ENCODE data around the gene EXOC3L1.
A peak's percentile ranks its signal among the peaks of the same experiment; 100 is the strongest.

Gene EXOC3L1

DNA sequence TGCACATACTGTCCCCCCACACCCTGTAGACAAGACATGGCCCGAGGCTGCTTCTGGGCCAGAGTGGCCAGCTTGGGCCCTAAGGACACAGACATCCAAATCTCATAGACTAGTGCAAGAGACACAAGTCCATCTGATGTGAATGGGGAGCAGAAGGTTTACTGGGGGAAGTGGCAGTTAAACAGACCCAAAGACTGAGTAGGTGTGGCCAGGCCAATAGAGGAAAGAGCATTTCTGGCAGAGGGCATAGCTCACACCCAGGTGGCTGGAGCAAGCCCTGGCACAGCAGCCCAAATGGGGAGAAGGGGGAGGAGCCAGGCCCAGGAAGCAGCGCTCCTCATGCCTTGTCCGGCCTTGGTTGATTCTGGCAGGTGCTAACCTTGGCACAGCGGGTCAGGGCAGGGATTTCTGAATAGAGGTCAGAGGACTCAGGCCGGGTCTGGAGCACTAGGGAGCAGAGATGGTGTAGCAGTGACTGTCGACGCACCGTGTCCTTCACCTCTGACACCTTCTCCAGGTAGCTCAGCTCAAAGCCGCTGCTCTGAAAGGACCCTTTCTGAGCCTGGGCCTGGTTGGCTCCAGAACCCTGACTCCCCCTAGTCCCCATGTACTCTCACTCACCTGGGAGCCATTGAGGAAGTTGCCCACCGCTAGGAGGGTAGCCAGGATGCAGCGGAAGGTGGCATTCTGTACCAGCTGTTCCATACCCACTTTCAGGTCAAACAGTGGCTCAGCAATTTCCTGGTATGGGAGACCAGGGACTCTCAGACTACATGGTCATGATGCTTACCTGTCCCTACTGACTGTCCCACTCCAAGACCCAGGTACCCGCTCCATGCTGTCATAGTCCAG, 41.1 kb upstream of the EXOC3L1 start:
- Histone ChIP-seq H3K4me1 (ENCODE audit: control insufficient read depth in 5 of 5, insufficient read depth in 5 of 5, low read length in 5 of 5) (peaks cover 8 to 22% (median 19%) of the 10 kb centered on the region in 5 donors), H3K27me3 (ENCODE audit: control insufficient read depth in 5 of 5, insufficient read depth in 4 of 5, low read length in 5 of 5) (no peaks in the 10 kb centered on the region), H3K27ac (ENCODE audit: low read depth, low read length) (no peak overlapping the region), H3K36me3 (ENCODE audit: control insufficient read depth in 5 of 5, insufficient read depth in 5 of 5, low read length in 5 of 5) (peaks cover 0 to 75% (median 64%) of the 10 kb centered on the region in 5 donors), H3K4me3 (ENCODE audit: low read depth in 1 of 5, low read length in 5 of 5) (no peak overlapping the region), H3K9ac (ENCODE audit: low read length in 5 of 5) (no peak overlapping the region), H3K9me3 (ENCODE audit: control insufficient read depth in 5 of 5, low read length in 5 of 5) (no peaks in the 10 kb centered on the region)

- Histone ChIP-seq H3K9me3 (ENCODE audit: control insufficient read depth in 5 of 5, low read length in 5 of 5) (no peaks in the 10 kb centered on the region), H3K4me1 (ENCODE audit: control insufficient read depth in 5 of 5, insufficient read depth in 5 of 5, low read length in 5 of 5) (peaks cover 8 to 30% (median 22%) of the 10 kb centered on the region in 5 donors), H3K27ac (ENCODE audit: low read depth, low read length) (no peak overlapping the region), H3K4me3 (ENCODE audit: low read depth in 1 of 5, low read length in 5 of 5) (no peak overlapping the region), H3K9ac (ENCODE audit: low read length in 5 of 5) (no peak overlapping the region), H3K36me3 (ENCODE audit: control insufficient read depth in 5 of 5, insufficient read depth in 5 of 5, low read length in 5 of 5) (peaks cover 0 to 66% (median 58%) of the 10 kb centered on the region in 5 donors), H3K27me3 (ENCODE audit: control insufficient read depth in 5 of 5, insufficient read depth in 4 of 5, low read length in 5 of 5) (no peaks in the 10 kb centered on the region)
Measured at GRCh38 chr16:67229906-67230808, 40.2 kb upstream of the EXOC3L1 start.

- Histone ChIP-seq H3K9me3 (ENCODE audit: control insufficient read depth in 5 of 5, low read length in 5 of 5) (no peaks in the 10 kb centered on the region), H3K27me3 (ENCODE audit: control insufficient read depth in 5 of 5, insufficient read depth in 4 of 5, low read length in 5 of 5) (no peaks in the 10 kb centered on the region), H3K4me3 (ENCODE audit: low read depth in 1 of 5, low read length in 5 of 5) (no peak overlapping the region), H3K9ac (ENCODE audit: low read length in 5 of 5) (no peak overlapping the region), H3K36me3 (ENCODE audit: control insufficient read depth in 5 of 5, insufficient read depth in 5 of 5, low read length in 5 of 5) (peaks cover 0 to 54% (median 51%) of the 10 kb centered on the region in 5 donors), H3K27ac (ENCODE audit: low read depth, low read length) (no peak overlapping the region), H3K4me1 (ENCODE audit: control insufficient read depth in 5 of 5, insufficient read depth in 5 of 5, low read length in 5 of 5) (peaks cover 8 to 41% (median 22%) of the 10 kb centered on the region in 5 donors)
Measured at GRCh38 chr16:67228905-67229304, 39.0 kb upstream of the EXOC3L1 start.

DNA sequence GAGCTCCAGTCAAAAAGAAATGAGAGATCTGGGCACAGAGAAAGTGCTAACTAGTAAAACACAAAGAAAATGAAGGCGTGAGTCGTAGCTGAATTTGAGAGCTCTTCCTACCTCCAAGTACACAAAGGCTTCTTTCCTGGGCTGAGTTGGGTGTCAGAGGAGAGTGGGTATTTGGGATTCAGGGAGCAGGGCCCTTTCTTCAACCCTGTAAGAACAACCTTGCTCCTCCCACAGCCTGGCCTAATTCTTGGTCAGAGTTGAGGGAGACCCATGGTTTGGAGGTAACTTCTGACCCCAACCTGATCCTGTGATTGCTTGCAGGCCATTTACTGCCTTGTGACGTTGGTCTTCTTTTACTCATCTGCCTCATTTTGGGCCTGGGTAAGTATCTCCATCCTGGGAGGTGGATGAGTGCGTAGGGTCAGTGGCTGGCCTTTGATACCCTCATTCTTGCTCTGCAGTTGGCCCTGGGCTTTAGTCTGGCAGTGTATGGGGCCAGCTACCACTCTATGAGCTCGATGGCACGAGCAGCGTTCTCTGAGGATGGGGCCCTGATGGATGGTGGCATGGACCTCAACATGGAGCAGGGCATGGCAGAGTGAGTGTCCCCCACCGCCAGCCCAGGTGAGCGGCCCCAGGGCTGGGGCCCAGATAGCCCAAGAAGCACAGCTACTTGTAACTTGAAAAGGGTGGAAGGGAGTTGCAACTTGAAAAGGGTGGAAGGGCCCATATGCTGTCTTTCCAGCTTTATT, 38.3 kb upstream of the EXOC3L1 start:
- H3K9ac ChIP-seq (ENCODE audit: low read length in 5 of 5), result peak overlapping the region; percentile 87 to 95 (median 88)

GRCh38 chr16:67227567-67227921, 37.6 kb upstream of the EXOC3L1 start:
- peaks cover 0 to 53% (median 43%) of the 10 kb centered on the region in 5 donors for H3K36me3 ChIP-seq (ENCODE audit: control insufficient read depth in 5 of 5, insufficient read depth in 5 of 5, low read length in 5 of 5)

More for the DNA sequence above, 38.3 kb upstream of the EXOC3L1 start:
- no peaks in the 10 kb centered on the region for H3K9me3 ChIP-seq (ENCODE audit: control insufficient read depth in 5 of 5, low read length in 5 of 5)
- peak overlapping the region; percentile 81 to 99 (median 92) for H3K4me3 ChIP-seq (ENCODE audit: low read depth in 1 of 5, low read length in 5 of 5)
- H3K36me3 ChIP-seq (ENCODE audit: control insufficient read depth in 5 of 5, insufficient read depth in 5 of 5, low read length in 5 of 5), result peaks cover 0 to 53% (median 46%) of the 10 kb centered on the region in 5 donors
- H3K4me1 ChIP-seq (ENCODE audit: control insufficient read depth in 5 of 5, insufficient read depth in 5 of 5, low read length in 5 of 5), result peaks cover 8 to 47% (median 22%) of the 10 kb centered on the region in 5 donors
- H3K27me3 ChIP-seq (ENCODE audit: control insufficient read depth in 5 of 5, insufficient read depth in 4 of 5, low read length in 5 of 5), result no peaks in the 10 kb centered on the region
- H3K27ac ChIP-seq (ENCODE audit: low read depth, low read length), result no peak overlapping the region

DNA sequence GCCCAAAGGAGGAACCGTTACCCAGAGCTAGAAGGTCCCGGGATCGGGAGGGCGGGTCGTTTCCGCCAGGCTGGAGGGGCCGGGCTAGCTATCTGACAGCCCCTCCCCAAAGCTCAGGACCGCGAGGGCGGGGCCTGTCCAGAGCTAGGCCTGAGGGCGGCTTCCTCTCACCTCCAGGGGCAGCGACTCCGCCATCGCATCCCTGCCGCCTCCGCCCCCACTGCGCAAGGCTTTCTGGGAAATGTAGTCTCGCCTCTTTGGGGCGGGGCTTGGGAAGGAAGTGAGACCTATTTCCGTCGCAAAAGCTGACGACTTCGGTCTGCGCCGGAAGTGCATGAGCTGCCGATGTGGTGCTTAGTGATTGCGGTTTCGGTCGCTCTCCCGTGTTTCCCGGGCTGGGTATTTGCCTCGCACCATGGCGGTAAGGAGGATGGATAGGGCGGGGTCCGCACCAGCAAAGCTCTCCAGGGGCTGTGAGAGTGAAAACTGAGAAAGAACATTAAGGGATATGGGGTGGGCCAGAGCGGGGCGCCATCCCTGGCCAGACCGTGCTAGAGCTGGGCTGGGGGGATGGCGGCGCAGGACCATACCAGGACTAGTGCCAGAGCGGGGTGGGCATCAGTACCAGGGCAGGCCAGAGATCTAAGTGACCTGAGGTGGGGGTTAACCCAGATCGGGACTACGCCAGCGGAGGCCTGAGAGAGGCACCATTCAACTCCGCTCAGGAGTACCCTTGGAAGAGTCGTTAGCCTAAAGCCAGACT, 37.0 kb upstream of the EXOC3L1 start, which contains the start of gene TMEM208:
Gene TMEM208 (plus strand): TSS at position 327 of the 763 bp plus-strand sequence. CDS start 89 bp downstream, at position 416.
- peaks cover 8 to 53% (median 22%) of the 10 kb centered on the region in 5 donors for H3K4me1 ChIP-seq (ENCODE audit: control insufficient read depth in 5 of 5, insufficient read depth in 5 of 5, low read length in 5 of 5)
- H3K4me3 ChIP-seq (ENCODE audit: low read depth in 1 of 5, low read length in 5 of 5), result peak within 1 kb of the TSS; percentile 81 to 99 (median 95)
- peaks cover 0 to 50% (median 42%) of the 10 kb centered on the region in 5 donors for H3K36me3 ChIP-seq (ENCODE audit: control insufficient read depth in 5 of 5, insufficient read depth in 5 of 5, low read length in 5 of 5)
- H3K9me3 ChIP-seq (ENCODE audit: control insufficient read depth in 5 of 5, low read length in 5 of 5), result no peaks in the 10 kb centered on the region
- H3K27ac ChIP-seq (ENCODE audit: low read depth, low read length), result peak within 1 kb of the TSS; percentile 86
- peak within 1 kb of the TSS; percentile 87 to 95 (median 92) for H3K9ac ChIP-seq (ENCODE audit: low read length in 5 of 5)
- H3K27me3 ChIP-seq (ENCODE audit: control insufficient read depth in 5 of 5, insufficient read depth in 4 of 5, low read length in 5 of 5), result no peaks in the 10 kb centered on the region

More at GRCh38 chr16:67227567-67227921, 37.6 kb upstream of the EXOC3L1 start:
- Histone ChIP-seq H3K9me3 (ENCODE audit: control insufficient read depth in 5 of 5, low read length in 5 of 5) (no peaks in the 10 kb centered on the region), H3K27ac (ENCODE audit: low read depth, low read length) (peak overlapping the region; percentile 86), H3K4me1 (ENCODE audit: control insufficient read depth in 5 of 5, insufficient read depth in 5 of 5, low read length in 5 of 5) (peaks cover 8 to 52% (median 22%) of the 10 kb centered on the region in 5 donors), H3K9ac (ENCODE audit: low read length in 5 of 5) (peak overlapping the region; percentile 87 to 95 (median 88)), H3K4me3 (ENCODE audit: low read depth in 1 of 5, low read length in 5 of 5) (peak overlapping the region; percentile 81 to 99 (median 92)), H3K27me3 (ENCODE audit: control insufficient read depth in 5 of 5, insufficient read depth in 4 of 5, low read length in 5 of 5) (no peaks in the 10 kb centered on the region)

- H3K27me3 ChIP-seq (ENCODE audit: control insufficient read depth in 5 of 5, insufficient read depth in 4 of 5, low read length in 5 of 5), result no peaks in the 10 kb centered on the region
- peaks cover 0 to 43% (median 36%) of the 10 kb centered on the region in 5 donors for H3K36me3 ChIP-seq (ENCODE audit: control insufficient read depth in 5 of 5, insufficient read depth in 5 of 5, low read length in 5 of 5)
- H3K4me3 ChIP-seq (ENCODE audit: low read depth in 1 of 5, low read length in 5 of 5), result peak overlapping the region; percentile 81 to 99 (median 95)
- H3K4me1 ChIP-seq (ENCODE audit: control insufficient read depth in 5 of 5, insufficient read depth in 5 of 5, low read length in 5 of 5), result peaks cover 8 to 53% (median 22%) of the 10 kb centered on the region in 5 donors
- H3K27ac ChIP-seq (ENCODE audit: low read depth, low read length), result peak overlapping the region; percentile 86
- H3K9ac ChIP-seq (ENCODE audit: low read length in 5 of 5), result peak overlapping the region; percentile 28 to 93 (median 92)
- no peaks in the 10 kb centered on the region for H3K9me3 ChIP-seq (ENCODE audit: control insufficient read depth in 5 of 5, low read length in 5 of 5)
Measured at GRCh38 chr16:67226295-67226803, 36.4 kb upstream of the EXOC3L1 start.

DNA sequence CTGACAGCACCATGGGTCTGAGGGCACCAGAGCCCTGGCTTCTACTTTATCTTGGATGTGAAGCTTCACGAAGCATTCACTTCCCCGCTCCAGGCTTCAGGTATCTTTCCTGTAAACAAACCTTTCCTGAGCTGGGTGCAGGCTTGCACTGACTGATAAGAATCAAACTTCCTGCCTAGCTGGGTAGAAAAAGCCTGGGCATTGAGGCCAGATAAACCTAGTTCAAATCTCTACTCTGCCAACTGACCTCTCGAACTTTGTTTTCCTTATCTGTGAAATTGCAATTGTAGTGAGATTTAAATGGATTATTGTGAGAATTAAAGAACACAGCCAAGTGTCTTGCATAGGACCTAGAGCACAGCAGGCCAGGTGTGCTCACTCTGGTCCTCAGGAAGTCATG, 34.1 kb upstream of the EXOC3L1 start:
- no peak overlapping the region for H3K27ac ChIP-seq (ENCODE audit: low read depth, low read length)
- peaks cover 0 to 20% (median 12%) of the 10 kb centered on the region in 5 donors for H3K36me3 ChIP-seq (ENCODE audit: control insufficient read depth in 5 of 5, insufficient read depth in 5 of 5, low read length in 5 of 5)
- H3K9me3 ChIP-seq (ENCODE audit: control insufficient read depth in 5 of 5, low read length in 5 of 5), result no peaks in the 10 kb centered on the region
- H3K4me3 ChIP-seq (ENCODE audit: low read depth in 1 of 5, low read length in 5 of 5), result no peak overlapping the region
- peak overlapping the region in 1 of 5 donors; percentile 23 for H3K9ac ChIP-seq (ENCODE audit: low read length in 5 of 5)
- no peaks in the 10 kb centered on the region for H3K27me3 ChIP-seq (ENCODE audit: control insufficient read depth in 5 of 5, insufficient read depth in 4 of 5, low read length in 5 of 5)
- H3K4me1 ChIP-seq (ENCODE audit: control insufficient read depth in 5 of 5, insufficient read depth in 5 of 5, low read length in 5 of 5), result peaks cover 8 to 53% (median 22%) of the 10 kb centered on the region in 5 donors

Data from subcutaneous abdominal adipose tissue (tissue), 5 donors.